ENCODE measurements around the gene DNAH3.

DNA sequence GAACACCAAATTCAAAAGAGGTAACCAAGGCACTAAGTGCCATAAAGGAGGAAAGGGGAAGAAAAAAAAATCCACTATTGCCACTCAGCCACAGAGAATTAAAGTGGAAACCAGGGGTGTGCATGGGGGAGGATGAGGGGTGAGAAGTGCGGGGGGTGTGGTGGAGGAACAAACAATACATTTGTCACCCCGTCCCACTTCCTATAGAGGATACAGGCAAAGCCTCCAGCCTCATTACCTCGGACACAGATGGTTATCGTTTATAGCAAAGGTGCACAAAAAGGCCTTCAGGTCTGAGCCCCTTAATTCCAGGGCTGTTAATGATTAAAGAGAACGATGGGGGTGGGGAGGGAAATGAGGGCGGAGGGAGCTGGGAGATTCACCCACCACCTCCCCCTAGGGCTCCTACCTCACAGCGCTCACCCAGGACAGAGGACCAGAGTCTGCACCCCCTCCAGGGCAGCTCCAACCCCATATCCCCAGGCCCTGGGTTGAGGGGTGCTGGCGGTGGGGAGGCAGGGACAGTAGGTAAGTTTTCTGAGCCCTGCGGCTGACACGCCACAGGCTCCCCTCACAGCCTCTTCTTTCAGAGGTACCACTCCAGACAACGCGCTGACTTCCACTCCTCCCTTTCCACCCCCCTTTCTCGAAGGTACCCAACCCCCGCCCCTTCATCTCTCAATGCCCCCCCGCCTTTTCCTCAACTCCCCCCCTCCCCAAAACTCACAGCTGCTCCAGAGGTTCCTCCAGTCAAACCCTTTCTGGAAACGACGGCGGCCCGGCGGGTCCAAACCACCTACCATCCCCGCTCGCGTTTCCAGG lies 251.0 kb downstream of the DNAH3 start:
- TF ChIP-seq CTCF (conservative IDR thresholded peaks at IDR 0.05) (no peak), EZH2 (IDR thresholded peaks at IDR 0.05; ENCODE audit: low read depth) (no peak)

Measured in PC-9 (cell line).